Stimulated activated CD4-positive, alpha-beta T cell treated with anti-CD3 and anti-CD28 coated beads, Interleukin-15, amount 100 ng/mL, for 24 hours (primary cell): ENCODE data around the gene ZNF362.

Experiments used
- DNase-seq: peaks from one replicate; pipeline ENCODE4 v3.0.0-alpha.2; 2020

ZNF362 gene

GRCh38 chr1:33349081-33349759, 92.9 kb downstream of the ZNF362 start:
- DNase-seq = peak; percentile 64

- peak; percentile 85 for DNase-seq
Observed at GRCh38 chr1:33349778-33350610, 93.7 kb downstream of the ZNF362 start.
